Measurements from ENCODE around the gene ZRANB3.
"Not testable (repeated sequence)": the region's sequence is repeated elsewhere in the genome, so short reads cannot be mapped to it uniquely, and the experiment has no call there.

Gene ZRANB3

GRCh38 chr2:135121016-135121657, 409.9 kb downstream of the ZRANB3 start:
- Histone ChIP-seq H3K9ac (ENCODE audit: low read length) (no peak overlapping the region), H3K36me3 (ENCODE audit: insufficient read depth, low read length) (peaks cover 6% of the 10 kb centered on the region), H3K27me3 (ENCODE audit: control insufficient read depth in 1 of 2, insufficient read depth in 2 of 2, low read length in 2 of 2) (no peaks in the 10 kb centered on the region), H3K4me3 (ENCODE audit: low read depth in 1 of 2, low read length in 2 of 2) (no peak overlapping the region), H3K9me3 (ENCODE audit: low read length) (no peaks in the 10 kb centered on the region), H3K27ac (ENCODE audit: low read depth, low read length) (no peak overlapping the region), H3K4me1 (ENCODE audit: insufficient read depth, low read length) (no peaks in the 10 kb centered on the region)

GRCh38 chr2:135119582-135119981, 411.4 kb downstream of the ZRANB3 start:
- Histone ChIP-seq H3K27ac (ENCODE audit: low read depth, low read length) (no peak overlapping the region), H3K27me3 (ENCODE audit: control insufficient read depth in 1 of 2, insufficient read depth in 2 of 2, low read length in 2 of 2) (no peaks in the 10 kb centered on the region), H3K4me3 (ENCODE audit: low read depth in 1 of 2, low read length in 2 of 2) (no peak overlapping the region), H3K9ac (ENCODE audit: low read length) (no peak overlapping the region), H3K9me3 (ENCODE audit: low read length) (no peaks in the 10 kb centered on the region), H3K4me1 (ENCODE audit: insufficient read depth, low read length) (no peaks in the 10 kb centered on the region), H3K36me3 (ENCODE audit: insufficient read depth, low read length) (peaks cover 5% of the 10 kb centered on the region)

GRCh38 chr2:135113322-135113721, 417.7 kb downstream of the ZRANB3 start:
- no peaks in the 10 kb centered on the region for H3K27me3 ChIP-seq (ENCODE audit: control insufficient read depth in 1 of 2, insufficient read depth in 2 of 2, low read length in 2 of 2)
- H3K36me3 ChIP-seq (ENCODE audit: insufficient read depth, low read length), result peaks cover 22% of the 10 kb centered on the region
- H3K9ac ChIP-seq (ENCODE audit: low read length), result no peak overlapping the region
- H3K4me3 ChIP-seq (ENCODE audit: low read depth in 1 of 2, low read length in 2 of 2), result no peak overlapping the region
- H3K27ac ChIP-seq (ENCODE audit: low read depth, low read length), result no peak overlapping the region
- no peaks in the 10 kb centered on the region for H3K9me3 ChIP-seq (ENCODE audit: low read length)
- H3K4me1 ChIP-seq (ENCODE audit: insufficient read depth, low read length), result no peaks in the 10 kb centered on the region

- H3K4me1 ChIP-seq (ENCODE audit: insufficient read depth, low read length); H3K9me3 ChIP-seq (ENCODE audit: low read length); H3K9ac ChIP-seq (ENCODE audit: low read length); H3K36me3 ChIP-seq (ENCODE audit: insufficient read depth, low read length); H3K4me3 ChIP-seq (ENCODE audit: low read depth in 1 of 2, low read length in 2 of 2); H3K27me3 ChIP-seq (ENCODE audit: control insufficient read depth in 1 of 2, insufficient read depth in 2 of 2, low read length in 2 of 2); H3K27ac ChIP-seq (ENCODE audit: low read depth, low read length): not testable (repeated sequence)
Observed at GRCh38 chr2:135105513-135106316, 425.3 kb downstream of the ZRANB3 start.

GRCh38 chr2:135103843-135104242, 427.2 kb downstream of the ZRANB3 start:
- H3K4me3 ChIP-seq (ENCODE audit: low read depth in 1 of 2, low read length in 2 of 2), result no peak overlapping the region
- no peak overlapping the region for H3K27ac ChIP-seq (ENCODE audit: low read depth, low read length)
- no peaks in the 10 kb centered on the region for H3K9me3 ChIP-seq (ENCODE audit: low read length)
- H3K9ac ChIP-seq (ENCODE audit: low read length), result no peak overlapping the region
- no peaks in the 10 kb centered on the region for H3K27me3 ChIP-seq (ENCODE audit: control insufficient read depth in 1 of 2, insufficient read depth in 2 of 2, low read length in 2 of 2)
- H3K36me3 ChIP-seq (ENCODE audit: insufficient read depth, low read length), result no peaks in the 10 kb centered on the region
- H3K4me1 ChIP-seq (ENCODE audit: insufficient read depth, low read length), result peaks cover 9% of the 10 kb centered on the region

- H3K9me3 ChIP-seq (ENCODE audit: low read length), result no peaks in the 10 kb centered on the region
- H3K27me3 ChIP-seq (ENCODE audit: control insufficient read depth in 1 of 2, insufficient read depth in 2 of 2, low read length in 2 of 2), result no peaks in the 10 kb centered on the region
- H3K27ac ChIP-seq (ENCODE audit: low read depth, low read length), result no peak overlapping the region
- peaks cover 9% of the 10 kb centered on the region for H3K4me1 ChIP-seq (ENCODE audit: insufficient read depth, low read length)
- no peak overlapping the region for H3K9ac ChIP-seq (ENCODE audit: low read length)
- H3K36me3 ChIP-seq (ENCODE audit: insufficient read depth, low read length), result no peaks in the 10 kb centered on the region
- H3K4me3 ChIP-seq (ENCODE audit: low read depth in 1 of 2, low read length in 2 of 2), result no peak overlapping the region
Observed at GRCh38 chr2:135099802-135100483, 431.1 kb downstream of the ZRANB3 start.

- H3K27ac ChIP-seq (ENCODE audit: low read depth, low read length), result no peak overlapping the region
- peaks cover 9% of the 10 kb centered on the region for H3K4me1 ChIP-seq (ENCODE audit: insufficient read depth, low read length)
- peaks cover 16% of the 10 kb centered on the region for H3K36me3 ChIP-seq (ENCODE audit: insufficient read depth, low read length)
- H3K4me3 ChIP-seq (ENCODE audit: low read depth in 1 of 2, low read length in 2 of 2), result no peak overlapping the region
- H3K27me3 ChIP-seq (ENCODE audit: control insufficient read depth in 1 of 2, insufficient read depth in 2 of 2, low read length in 2 of 2), result no peaks in the 10 kb centered on the region
- H3K9ac ChIP-seq (ENCODE audit: low read length), result no peak overlapping the region
- H3K9me3 ChIP-seq (ENCODE audit: low read length), result no peaks in the 10 kb centered on the region
Observed at GRCh38 chr2:135097532-135098231, 433.3 kb downstream of the ZRANB3 start.

- Histone ChIP-seq H3K9me3 (ENCODE audit: low read length) (no peaks in the 10 kb centered on the region), H3K4me3 (ENCODE audit: low read depth in 1 of 2, low read length in 2 of 2) (no peak overlapping the region), H3K9ac (ENCODE audit: low read length) (no peak overlapping the region), H3K27ac (ENCODE audit: low read depth, low read length) (no peak overlapping the region), H3K36me3 (ENCODE audit: insufficient read depth, low read length) (peaks cover 16% of the 10 kb centered on the region), H3K4me1 (ENCODE audit: insufficient read depth, low read length) (peaks cover 9% of the 10 kb centered on the region), H3K27me3 (ENCODE audit: control insufficient read depth in 1 of 2, insufficient read depth in 2 of 2, low read length in 2 of 2) (no peaks in the 10 kb centered on the region)
Observed at GRCh38 chr2:135096665-135097446, 434.2 kb downstream of the ZRANB3 start.

- no peak overlapping the region for H3K27ac ChIP-seq (ENCODE audit: low read depth, low read length)
- peaks cover 9% of the 10 kb centered on the region for H3K4me1 ChIP-seq (ENCODE audit: insufficient read depth, low read length)
- H3K4me3 ChIP-seq (ENCODE audit: low read depth in 1 of 2, low read length in 2 of 2), result no peak overlapping the region
- no peaks in the 10 kb centered on the region for H3K27me3 ChIP-seq (ENCODE audit: control insufficient read depth in 1 of 2, insufficient read depth in 2 of 2, low read length in 2 of 2)
- no peaks in the 10 kb centered on the region for H3K9me3 ChIP-seq (ENCODE audit: low read length)
- H3K36me3 ChIP-seq (ENCODE audit: insufficient read depth, low read length), result peaks cover 16% of the 10 kb centered on the region
- H3K9ac ChIP-seq (ENCODE audit: low read length), result no peak overlapping the region
Observed at GRCh38 chr2:135095591-135095990, 435.4 kb downstream of the ZRANB3 start.

GRCh38 chr2:135094508-135094907, 436.5 kb downstream of the ZRANB3 start:
- no peaks in the 10 kb centered on the region for H3K9me3 ChIP-seq (ENCODE audit: low read length)
- H3K27me3 ChIP-seq (ENCODE audit: control insufficient read depth in 1 of 2, insufficient read depth in 2 of 2, low read length in 2 of 2), result no peaks in the 10 kb centered on the region
- peaks cover 2% of the 10 kb centered on the region for H3K4me1 ChIP-seq (ENCODE audit: insufficient read depth, low read length)
- no peak overlapping the region for H3K27ac ChIP-seq (ENCODE audit: low read depth, low read length)
- H3K4me3 ChIP-seq (ENCODE audit: low read depth in 1 of 2, low read length in 2 of 2), result no peak overlapping the region
- no peak overlapping the region for H3K9ac ChIP-seq (ENCODE audit: low read length)
- peaks cover 16% of the 10 kb centered on the region for H3K36me3 ChIP-seq (ENCODE audit: insufficient read depth, low read length)

All from muscle layer of colon (tissue), 2 donors.